CD8-positive, alpha-beta memory T cell (primary cell): ENCODE results near the gene SLC17A8. TPM values are rescaled to one million over a fixed set of nuclear protein-coding genes. Genes with fewer than 3 reads are reported as not detected.

Experiments
- CTCF ChIA-PET: fragments of 350-600 bp; sonication (Branson Sonifier 250); formaldehyde crosslinking; loops from one replicate; lab custom pipeline; 2021; ENCODE audit warnings: antibody characterized with exemption; lab: Charles Lee
- POLR2A ChIA-PET: fragments of 350-600 bp; sonication (Branson Sonifier 250); formaldehyde crosslinking; loops from one replicate; lab custom pipeline; 2021; ENCODE audit warnings: antibody characterized with exemption; lab: Charles Lee
- DNase-seq, 5 donors: peaks; one replicate each; pipeline versions ENCODE4 v3.0.0 to v3.0.0-alpha.2; 2020 to 2022; ENCODE audit warnings: mixed read lengths in 1 of 5
- H3K27ac ChIP-seq: one replicate; pipeline ENCODE4 v1.7.0; 2013; ENCODE audit warnings: low read depth, mild to moderate bottlenecking, low read length, moderate library complexity
- H3K27me3 ChIP-seq: 2 replicates; pipeline ENCODE4 v1.7.0; 2013; ENCODE audit warnings: low read length, mild to moderate bottlenecking; ENCODE audit not compliant: insufficient read depth, poor library complexity, severe bottlenecking
- H3K36me3 ChIP-seq: 2 replicates; pipeline ENCODE4 v1.7.0; 2013; ENCODE audit warnings: mild to moderate bottlenecking, low read length, moderate library complexity; ENCODE audit not compliant: insufficient read depth
- H3K4me1 ChIP-seq: 2 replicates; pipeline ENCODE4 v1.7.0; 2013; ENCODE audit warnings: mild to moderate bottlenecking, low read length, moderate library complexity; ENCODE audit not compliant: insufficient read depth
- H3K4me3 ChIP-seq: 2 replicates; pipeline ENCODE4 v1.7.0; 2013; ENCODE audit warnings: mild to moderate bottlenecking, low read length
- H3K9me3 ChIP-seq: 2 replicates; pipeline ENCODE4 v1.7.0; 2013; ENCODE audit warnings: mild to moderate bottlenecking, low read length
- H3K27ac Mint-ChIP-seq, 8 donors: one replicate each; pipeline ENCODE4 v1.8.0; 2020 to 2021; ENCODE audit warnings: mixed read lengths in 8 of 8, mild to moderate bottlenecking in 6 of 8, inconsistent platforms in 3 of 8, moderate library complexity in 3 of 8
- H3K27me3 Mint-ChIP-seq, 2 donors: one replicate each; pipeline ENCODE4 v1.8.0; 2020 to 2021; ENCODE audit warnings: mixed read lengths in 2 of 2, mild to moderate bottlenecking in 1 of 2, moderate library complexity in 1 of 2
- H3K36me3 Mint-ChIP-seq, 3 donors: one replicate each; pipeline ENCODE4 v1.8.0; 2020 to 2021; ENCODE audit warnings: mixed read lengths in 3 of 3, inconsistent platforms in 1 of 3, mild to moderate bottlenecking in 1 of 3
- H3K4me1 Mint-ChIP-seq, 3 donors: one replicate each; pipeline ENCODE4 v1.8.0; 2020 to 2021; ENCODE audit warnings: mixed read lengths in 3 of 3, inconsistent platforms in 1 of 3, mild to moderate bottlenecking in 1 of 3
- H3K4me3 Mint-ChIP-seq, 7 donors: one replicate each; pipeline ENCODE4 v1.8.0; 2020 to 2021; ENCODE audit warnings: mixed read lengths in 7 of 7, mild to moderate bottlenecking in 6 of 7, moderate library complexity in 4 of 7, inconsistent platforms in 2 of 7
- H3K9me3 Mint-ChIP-seq, 5 donors: one replicate each; pipeline ENCODE4 v1.8.0; 2020 to 2022; ENCODE audit warnings: mixed read lengths in 5 of 5, mild to moderate bottlenecking in 3 of 5, moderate library complexity in 2 of 5, inconsistent platforms in 1 of 5
- polyA plus RNA-seq: library from polyadenylated mRNA; unstranded; fragments of 300-500 nt; fragmentation: Illumina TruSeq; gene quantifications from one replicate; pipeline ENCODE4 v1.2.3, GENCODE V29; 2021
- total RNA-seq, 2 experiments: library from RNA; stranded (reverse); gene quantifications; one replicate each; pipeline ENCODE4 v1.2.3, GENCODE V29; 2021

Gene SLC17A8
- total and polyA plus RNA-seq, 3 experiments from 2014 or later: not detected

GRCh38 chr12:100391856-100392255 is 35.0 kb downstream of the SLC17A8 start:
- H3K9me3 ChIP-seq: no peaks in the 10 kb centered on the region
- no peaks in the 10 kb centered on the region for H3K36me3 Mint-ChIP-seq
- H3K4me3 ChIP-seq: no peak overlapping the region
- no peaks in the 10 kb centered on the region for H3K27me3 ChIP-seq
- H3K27ac Mint-ChIP-seq: no peak overlapping the region
- POLR2A ChIA-PET: no interaction called here
- no peaks in the 10 kb centered on the region for H3K4me1 Mint-ChIP-seq
- no peaks in the 10 kb centered on the region for H3K9me3 Mint-ChIP-seq
- H3K27me3 Mint-ChIP-seq: peaks cover 1 to 28% of the 10 kb centered on the region in 2 donors
- H3K4me1 ChIP-seq: no peaks in the 10 kb centered on the region
- no peak for DNase-seq
- CTCF ChIA-PET: interaction anchor here (0.6 kb wide), 1 partner anchor 13 kb away, joined by 3 read pairs; no protein-coding TSS in a partner anchor
- H3K36me3 ChIP-seq: no peaks in the 10 kb centered on the region
- no peak overlapping the region for H3K4me3 Mint-ChIP-seq
- H3K27ac ChIP-seq: no peak overlapping the region

DNA sequence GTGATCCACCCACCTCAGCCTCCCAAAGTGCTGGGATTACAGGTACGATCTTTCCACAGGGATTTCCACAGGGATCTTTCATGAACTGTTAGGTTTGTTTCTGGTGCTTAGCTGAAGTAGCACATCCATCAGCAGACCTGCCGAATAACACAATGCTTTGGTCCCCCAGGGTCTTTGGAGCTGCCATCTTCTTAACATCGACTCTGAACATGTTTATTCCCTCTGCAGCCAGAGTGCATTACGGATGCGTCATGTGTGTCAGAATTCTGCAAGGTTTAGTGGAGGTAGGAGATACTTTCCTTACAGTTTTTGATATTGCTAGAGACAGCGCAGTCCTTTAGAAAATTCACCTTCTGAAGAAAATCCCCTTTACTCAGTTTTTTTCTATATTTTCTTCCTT is 36.3 kb downstream of the SLC17A8 start:
- H3K36me3 ChIP-seq: no peaks in the 10 kb centered on the region
- Mint-ChIP-seq H3K4me1 (no peaks in the 10 kb centered on the region), H3K4me3 (no peak overlapping the region), H3K27me3 (peaks cover 0 to 20% of the 10 kb centered on the region in 2 donors), H3K36me3 (no peaks in the 10 kb centered on the region), H3K9me3 (no peaks in the 10 kb centered on the region), H3K27ac (no peak overlapping the region)
- no peak for DNase-seq
- no peak overlapping the region for H3K4me3 ChIP-seq
- H3K4me1 ChIP-seq: no peaks in the 10 kb centered on the region
- no peaks in the 10 kb centered on the region for H3K27me3 ChIP-seq
- POLR2A ChIA-PET: no interaction called here
- CTCF ChIA-PET: no interaction called here
- no peaks in the 10 kb centered on the region for H3K9me3 ChIP-seq
- no peak overlapping the region for H3K27ac ChIP-seq

GRCh38 chr12:100395811-100396210 is 38.9 kb downstream of the SLC17A8 start:
- no peaks in the 10 kb centered on the region for H3K9me3 Mint-ChIP-seq
- no peaks in the 10 kb centered on the region for H3K4me1 ChIP-seq
- no peak overlapping the region for H3K27ac Mint-ChIP-seq
- no peaks in the 10 kb centered on the region for H3K9me3 ChIP-seq
- no peak for DNase-seq
- H3K27me3 ChIP-seq: no peaks in the 10 kb centered on the region
- H3K4me3 Mint-ChIP-seq: no peak overlapping the region
- H3K36me3 Mint-ChIP-seq: no peaks in the 10 kb centered on the region
- POLR2A ChIA-PET: no interaction called here
- no peaks in the 10 kb centered on the region for H3K4me1 Mint-ChIP-seq
- peaks cover 0 to 13% of the 10 kb centered on the region in 2 donors for H3K27me3 Mint-ChIP-seq
- CTCF ChIA-PET: no interaction called here
- no peak overlapping the region for H3K27ac ChIP-seq
- H3K36me3 ChIP-seq: no peaks in the 10 kb centered on the region
- no peak overlapping the region for H3K4me3 ChIP-seq

DNA sequence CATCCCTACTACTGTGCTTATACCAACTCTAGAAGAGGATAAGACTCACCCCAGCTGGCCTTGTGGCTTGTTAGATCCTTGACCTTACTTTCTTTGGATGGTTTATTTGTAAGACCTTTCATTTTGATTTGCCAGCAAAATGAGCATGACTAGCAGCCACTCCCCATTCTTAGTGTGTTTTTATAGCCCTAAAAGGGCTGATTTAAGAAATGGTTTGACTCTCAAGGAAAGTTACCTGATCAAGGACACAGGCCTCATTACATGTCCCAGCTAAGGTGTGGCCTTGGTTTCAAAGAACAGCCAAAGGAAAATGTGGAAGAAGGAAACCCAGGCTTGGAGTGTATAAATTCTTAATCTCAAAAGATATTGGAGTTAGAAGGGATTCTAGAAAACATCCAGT is 41.4 kb downstream of the SLC17A8 start:
- no peaks in the 10 kb centered on the region for H3K4me1 ChIP-seq
- no peaks in the 10 kb centered on the region for H3K36me3 ChIP-seq
- Mint-ChIP-seq H3K27me3 (peaks cover 3 to 4% of the 10 kb centered on the region in 2 donors), H3K36me3 (no peaks in the 10 kb centered on the region), H3K4me1 (no peaks in the 10 kb centered on the region), H3K4me3 (no peak overlapping the region), H3K9me3 (no peaks in the 10 kb centered on the region), H3K27ac (no peak overlapping the region)
- no peaks in the 10 kb centered on the region for H3K27me3 ChIP-seq
- H3K27ac ChIP-seq: no peak overlapping the region
- POLR2A ChIA-PET: no interaction called here
- no peaks in the 10 kb centered on the region for H3K9me3 ChIP-seq
- H3K4me3 ChIP-seq: no peak overlapping the region
- DNase-seq: no peak
- CTCF ChIA-PET: interaction anchor here (0.6 kb wide), 1 partner anchor 1641 kb away, joined by 3 read pairs; no protein-coding TSS in a partner anchor

DNA sequence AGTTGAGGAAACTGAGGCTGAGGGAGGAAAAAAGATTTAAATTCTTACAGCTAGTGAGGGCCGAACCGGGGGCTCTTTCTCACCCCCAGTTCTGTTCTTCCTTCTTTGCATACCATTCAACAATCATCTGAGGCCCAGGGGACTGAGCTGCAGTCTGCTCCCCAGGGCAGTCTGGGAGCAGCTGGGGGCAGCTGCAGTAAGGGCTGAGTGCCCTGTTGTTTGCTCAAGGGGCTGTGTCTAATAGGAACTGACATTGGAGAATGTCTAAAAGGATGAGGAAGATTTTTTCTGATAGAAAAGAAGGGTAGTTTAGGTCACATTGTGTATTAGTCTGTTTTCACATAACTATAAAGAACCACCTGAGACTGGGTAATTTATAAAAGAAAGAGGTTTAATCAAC is 42.2 kb downstream of the SLC17A8 start:
- CTCF ChIA-PET: no interaction called here
- Mint-ChIP-seq H3K27me3 (peaks cover 3 to 4% of the 10 kb centered on the region in 2 donors), H3K9me3 (no peaks in the 10 kb centered on the region), H3K27ac (no peak overlapping the region), H3K4me3 (no peak overlapping the region), H3K36me3 (no peaks in the 10 kb centered on the region), H3K4me1 (no peaks in the 10 kb centered on the region)
- POLR2A ChIA-PET: no interaction called here
- Histone ChIP-seq H3K9me3 (no peaks in the 10 kb centered on the region), H3K36me3 (no peaks in the 10 kb centered on the region), H3K4me1 (no peaks in the 10 kb centered on the region), H3K4me3 (no peak overlapping the region), H3K27ac (no peak overlapping the region), H3K27me3 (no peaks in the 10 kb centered on the region)
- DNase-seq: no peak

- Mint-ChIP-seq H3K27me3 (peaks cover 3 to 4% of the 10 kb centered on the region in 2 donors), H3K36me3 (no peaks in the 10 kb centered on the region), H3K4me1 (no peaks in the 10 kb centered on the region), H3K4me3 (no peak overlapping the region), H3K27ac (no peak overlapping the region), H3K9me3 (no peaks in the 10 kb centered on the region)
- Histone ChIP-seq H3K27ac (no peak overlapping the region), H3K36me3 (no peaks in the 10 kb centered on the region), H3K4me1 (no peaks in the 10 kb centered on the region), H3K27me3 (no peaks in the 10 kb centered on the region), H3K9me3 (no peaks in the 10 kb centered on the region), H3K4me3 (no peak overlapping the region)
- CTCF ChIA-PET: no interaction called here
- no peak for DNase-seq
- POLR2A ChIA-PET: no interaction called here
Observed at GRCh38 chr12:100401660-100402059, 44.8 kb downstream of the SLC17A8 start.

GRCh38 chr12:100402763-100403162 is 45.9 kb downstream of the SLC17A8 start:
- ChIA-PET CTCF (no interaction called here), POLR2A (no interaction called here)
- Mint-ChIP-seq H3K36me3 (no peaks in the 10 kb centered on the region), H3K27ac (no peak overlapping the region), H3K9me3 (no peaks in the 10 kb centered on the region), H3K27me3 (peaks cover 4 to 7% of the 10 kb centered on the region in 2 donors), H3K4me3 (no peak overlapping the region), H3K4me1 (no peaks in the 10 kb centered on the region)
- H3K4me1 ChIP-seq: no peaks in the 10 kb centered on the region
- H3K36me3 ChIP-seq: no peaks in the 10 kb centered on the region
- no peak for DNase-seq
- H3K27ac ChIP-seq: no peak overlapping the region
- no peak overlapping the region for H3K4me3 ChIP-seq
- H3K9me3 ChIP-seq: no peaks in the 10 kb centered on the region
- H3K27me3 ChIP-seq: no peaks in the 10 kb centered on the region

DNA sequence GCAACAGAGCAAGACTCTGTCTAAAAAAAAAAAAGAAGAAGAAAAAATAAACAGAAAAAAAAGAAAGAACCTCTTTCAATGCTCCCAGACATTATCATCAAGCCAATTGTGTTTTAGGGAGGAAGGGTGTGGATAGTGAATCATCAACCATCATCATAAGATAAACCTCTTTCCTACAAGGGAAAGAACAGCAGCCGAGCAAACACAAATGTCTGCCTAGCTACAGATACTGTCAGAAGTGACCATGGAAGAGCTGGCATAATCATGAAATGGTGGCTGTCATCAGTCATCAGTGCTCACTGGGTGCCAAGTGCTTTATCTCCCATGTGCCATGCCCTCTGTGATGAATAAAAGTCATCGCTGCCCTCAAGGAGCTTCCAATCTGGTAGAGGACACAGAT is 46.6 kb downstream of the SLC17A8 start:
- POLR2A ChIA-PET: no interaction called here
- no peak overlapping the region for H3K4me3 ChIP-seq
- H3K27me3 Mint-ChIP-seq: peaks cover 4 to 7% of the 10 kb centered on the region in 2 donors
- H3K4me3 Mint-ChIP-seq: no peak overlapping the region
- H3K4me1 ChIP-seq: no peaks in the 10 kb centered on the region
- no peaks in the 10 kb centered on the region for H3K27me3 ChIP-seq
- CTCF ChIA-PET: no interaction called here
- H3K27ac Mint-ChIP-seq: no peak overlapping the region
- no peak for DNase-seq
- H3K4me1 Mint-ChIP-seq: no peaks in the 10 kb centered on the region
- H3K9me3 ChIP-seq: no peaks in the 10 kb centered on the region
- H3K36me3 Mint-ChIP-seq: no peaks in the 10 kb centered on the region
- no peaks in the 10 kb centered on the region for H3K9me3 Mint-ChIP-seq
- no peak overlapping the region for H3K27ac ChIP-seq
- H3K36me3 ChIP-seq: no peaks in the 10 kb centered on the region
